ENCODE measurements around the gene TRAF2.

TRAF2 gene

DNA sequence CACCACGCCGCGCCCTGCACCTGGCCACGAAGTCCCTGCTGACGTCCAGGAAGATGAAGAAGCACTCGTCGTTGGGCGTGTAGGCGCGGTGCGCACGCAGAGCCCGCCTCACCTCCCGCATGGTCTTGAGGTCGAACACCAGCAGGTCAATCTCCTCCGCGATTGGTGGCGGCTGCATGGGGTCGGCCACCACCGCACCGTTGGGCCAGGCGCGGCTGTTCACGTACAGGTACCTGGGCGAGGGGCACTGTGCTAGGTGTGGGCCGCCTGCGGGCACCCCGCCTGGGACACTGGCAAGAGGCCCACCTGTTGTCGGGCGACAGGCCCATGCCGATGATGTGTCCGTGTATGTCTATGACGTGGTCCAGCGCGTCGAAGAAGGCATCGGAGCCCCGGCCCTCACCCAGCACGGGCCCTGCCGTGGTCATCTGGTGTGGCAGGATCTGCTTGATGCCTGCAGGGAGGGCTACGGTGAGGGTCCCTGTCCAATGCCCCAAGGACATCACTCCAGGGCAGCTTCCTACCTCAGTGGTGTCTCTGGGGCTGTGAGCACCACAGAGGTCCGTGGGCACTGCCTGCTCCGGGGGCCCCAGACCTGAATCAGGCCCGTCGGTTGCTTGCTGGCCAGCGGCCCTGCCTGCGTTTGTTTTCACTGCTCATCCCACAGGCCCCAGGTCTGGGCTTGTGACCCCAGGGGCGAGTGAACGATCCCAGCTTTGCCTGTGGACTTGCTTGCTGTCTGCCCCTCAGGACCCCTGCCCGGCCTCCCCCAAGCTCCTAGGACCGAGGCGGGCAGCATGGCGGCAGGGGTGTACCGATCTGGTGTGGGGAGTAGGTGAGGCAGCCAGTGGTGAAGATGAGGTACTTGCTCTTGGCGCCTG, 55.2 kb downstream of the TRAF2 start:
- DNase-seq = no peak

DNA sequence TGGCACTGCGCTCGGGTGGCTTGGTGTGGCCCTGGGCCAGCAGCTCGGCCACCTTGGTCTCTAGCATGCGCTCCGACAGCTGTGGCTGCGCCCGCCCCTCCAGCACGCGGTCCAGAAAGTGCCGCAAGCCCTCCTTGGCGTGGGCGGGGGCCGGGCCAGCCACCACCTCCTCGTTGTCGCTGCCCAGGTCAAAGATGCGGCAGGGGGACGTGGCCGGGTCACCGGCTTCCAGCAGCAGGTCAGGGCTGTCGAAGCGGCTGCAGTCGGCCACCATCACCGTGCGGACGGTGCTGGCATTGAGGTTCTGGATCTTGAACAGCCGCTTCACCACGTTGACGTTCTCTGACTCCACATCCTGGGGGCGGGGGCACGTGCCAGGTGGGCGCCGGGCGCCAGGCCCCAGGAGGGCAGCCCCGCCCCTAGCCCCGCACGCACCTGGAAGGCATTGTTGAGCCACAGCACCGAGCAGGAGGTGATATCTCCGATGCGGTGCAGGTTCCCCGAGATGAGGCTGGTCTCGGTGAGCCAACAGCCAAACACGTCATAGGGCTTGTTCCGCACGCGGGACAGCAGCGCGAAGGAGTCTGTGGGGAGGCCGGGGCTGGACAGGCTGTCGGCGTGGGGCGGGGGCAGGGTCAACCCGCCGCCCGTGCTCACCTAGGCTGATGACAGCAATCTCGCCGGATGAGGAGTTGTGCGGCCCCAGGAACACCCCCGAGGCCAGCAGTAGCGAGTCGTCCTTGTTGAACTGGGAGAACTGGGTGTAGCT, 56.0 kb downstream of the TRAF2 start:
- no peak for DNase-seq

DNA sequence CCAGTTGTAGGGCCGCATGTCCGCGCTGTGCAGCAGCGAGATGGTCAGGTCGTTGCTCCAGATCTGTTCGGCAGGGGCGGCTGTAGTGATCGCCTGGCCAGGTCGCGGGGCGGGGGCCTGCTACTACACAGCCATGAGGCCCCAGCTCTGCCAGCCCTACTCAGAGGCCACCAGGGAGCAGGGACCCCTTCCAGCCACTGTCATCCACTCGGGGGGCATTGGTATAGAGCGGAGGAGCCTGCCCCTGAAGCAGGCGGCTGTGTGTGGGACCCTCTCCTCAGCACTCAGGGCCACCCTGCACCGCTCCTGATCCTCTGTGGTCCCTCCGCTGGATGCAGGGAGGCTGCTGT, 56.5 kb downstream of the TRAF2 start:
- no peak for DNase-seq

DNA sequence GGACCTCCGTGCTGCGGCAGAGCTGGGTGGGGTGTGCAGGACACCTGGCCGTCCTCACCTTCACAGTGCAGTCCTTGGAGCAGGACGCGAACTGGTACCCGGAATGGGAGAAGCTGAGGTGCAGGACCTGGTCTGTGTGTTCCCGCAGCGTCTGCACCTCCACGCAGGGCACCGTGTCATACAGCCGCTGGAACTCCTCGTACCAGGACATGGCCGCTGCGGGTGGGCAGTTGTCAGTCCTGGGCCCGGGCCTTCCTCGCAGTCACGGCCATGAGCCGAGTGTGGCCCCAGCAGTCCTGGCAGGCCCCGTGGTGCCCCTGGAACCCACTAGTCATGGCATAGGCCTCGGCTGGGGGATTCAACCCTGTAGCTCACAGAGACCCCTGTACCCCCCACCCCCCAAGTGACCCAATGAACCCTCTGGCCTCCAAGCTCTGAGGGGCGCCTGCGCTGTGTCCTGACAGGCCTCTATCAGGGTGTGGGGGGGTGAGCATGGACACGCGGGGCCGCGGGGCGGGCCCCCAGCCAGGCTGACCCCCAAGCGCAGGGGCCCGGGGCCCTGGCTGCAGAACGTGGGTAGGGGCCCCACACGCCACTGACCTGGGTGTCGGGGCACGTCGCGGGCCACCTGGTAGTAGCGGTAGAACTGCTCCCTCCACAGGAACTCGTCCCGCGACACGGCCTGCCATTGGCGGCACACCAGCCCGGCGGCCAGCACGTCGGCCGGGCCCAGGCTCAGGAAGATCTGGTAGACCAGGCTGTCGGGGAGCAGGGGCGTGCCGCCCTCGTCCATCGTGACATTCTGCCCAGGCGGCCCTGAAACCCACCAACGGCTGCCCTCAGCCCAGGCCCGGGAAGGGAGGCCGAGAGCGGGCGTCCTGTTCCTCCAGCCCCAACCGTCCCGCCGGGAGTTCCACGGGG, 57.2 kb downstream of the TRAF2 start:
- DNase-seq = peak; percentile 35

DNA sequence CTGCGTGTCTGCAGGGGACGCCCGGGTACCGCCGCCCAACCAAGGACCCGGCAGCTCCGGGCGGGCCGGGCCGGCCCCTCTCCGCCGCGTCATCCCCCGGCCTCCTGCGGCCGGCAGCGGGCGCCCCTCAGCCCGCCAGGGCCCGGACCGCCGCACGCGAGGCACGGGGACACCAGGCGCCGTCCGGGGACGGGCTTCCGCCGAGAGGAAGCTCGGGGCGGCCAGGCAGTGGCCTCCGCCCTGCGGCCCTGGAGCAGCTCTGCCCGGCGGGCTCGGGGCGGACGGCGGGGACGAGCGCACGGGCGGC, 57.8 kb downstream of the TRAF2 start:
- no peak for DNase-seq

DNA sequence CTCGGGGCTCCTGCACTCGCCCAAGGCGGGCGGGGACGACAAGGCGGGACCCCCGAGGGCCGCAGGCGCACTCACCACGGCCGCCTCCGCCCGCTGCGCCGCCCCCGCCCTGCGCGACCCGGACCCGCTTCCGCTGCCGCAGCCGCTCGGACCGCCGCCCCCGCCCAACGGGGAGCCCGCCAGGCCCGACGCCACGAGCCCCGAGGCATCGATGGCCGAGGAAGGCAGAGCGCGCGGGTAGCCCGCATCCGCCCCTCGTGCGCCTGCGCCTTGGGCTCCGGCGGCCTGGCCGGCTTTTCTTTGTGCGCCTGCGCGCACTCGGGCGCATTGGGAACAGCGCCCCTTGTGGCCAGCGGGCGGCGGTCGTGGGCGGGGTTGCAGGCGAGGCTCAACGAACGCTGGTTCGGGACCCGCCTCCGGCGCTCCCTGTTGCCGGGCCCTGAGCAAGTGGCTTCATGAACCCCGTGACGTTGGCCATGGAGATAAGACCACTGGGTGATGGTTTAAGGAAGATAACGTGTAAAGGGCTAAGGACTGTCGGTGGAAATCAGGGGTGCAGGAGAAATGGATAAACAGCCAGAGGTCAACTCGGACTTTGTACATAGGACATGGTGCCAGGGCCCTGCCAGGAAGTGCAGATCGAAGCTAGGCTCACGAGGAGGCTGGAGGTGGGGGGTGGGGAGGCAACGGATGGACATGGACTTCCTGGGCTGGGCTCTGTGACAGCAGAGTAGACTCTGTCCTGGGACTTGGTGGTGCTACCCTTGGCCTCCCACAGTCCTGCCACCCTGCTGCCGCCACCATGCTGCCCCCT, 58.4 kb downstream of the TRAF2 start, which contains the start of the genes C8G and FBXW5:
TSS of gene C8G (plus strand) at position 725 of the 814 bp plus-strand sequence. CDS start at position 803, 78 bp downstream.
TSS of gene FBXW5 (minus strand) at position 220 of the 814 bp plus-strand sequence. CDS start 655 bp downstream, outside the sequence.
- peak; percentile 93 for DNase-seq

DNA sequence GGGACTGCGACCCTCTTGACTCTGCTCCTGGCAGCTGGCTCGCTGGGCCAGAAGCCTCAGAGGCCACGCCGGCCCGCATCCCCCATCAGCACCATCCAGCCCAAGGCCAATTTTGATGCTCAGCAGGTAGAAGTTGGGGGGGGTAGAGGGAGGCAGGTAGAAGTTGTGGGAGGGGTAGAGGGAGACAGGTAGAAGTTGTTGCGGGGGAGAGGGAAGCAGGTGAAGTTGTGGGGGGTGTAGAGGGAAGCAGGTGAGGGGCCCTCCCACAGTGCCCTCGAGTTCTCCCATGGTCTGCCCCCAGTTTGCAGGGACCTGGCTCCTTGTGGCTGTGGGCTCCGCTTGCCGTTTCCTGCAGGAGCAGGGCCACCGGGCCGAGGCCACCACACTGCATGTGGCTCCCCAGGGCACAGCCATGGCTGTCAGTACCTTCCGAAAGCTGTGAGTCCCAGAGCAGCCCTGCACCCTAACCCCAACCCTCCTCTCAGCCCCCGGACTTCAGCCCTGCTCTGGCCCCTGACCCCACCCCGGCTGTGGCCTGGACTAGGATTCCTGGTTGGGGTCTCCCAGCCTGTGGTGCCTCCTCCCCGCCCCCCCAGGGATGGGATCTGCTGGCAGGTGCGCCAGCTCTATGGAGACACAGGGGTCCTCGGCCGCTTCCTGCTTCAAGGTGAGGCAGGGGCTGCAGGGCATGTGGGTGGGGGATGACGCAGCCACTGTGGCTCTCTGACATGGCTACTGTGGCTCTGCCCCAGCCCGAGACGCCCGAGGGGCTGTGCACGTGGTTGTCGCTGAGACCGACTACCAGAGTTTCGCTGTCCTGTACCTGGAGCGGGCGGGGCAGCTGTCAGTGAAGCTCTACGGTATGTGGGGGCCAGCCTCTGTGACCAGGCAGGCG, 59.3 kb downstream of the TRAF2 start:
- DNase-seq = no peak

DNA sequence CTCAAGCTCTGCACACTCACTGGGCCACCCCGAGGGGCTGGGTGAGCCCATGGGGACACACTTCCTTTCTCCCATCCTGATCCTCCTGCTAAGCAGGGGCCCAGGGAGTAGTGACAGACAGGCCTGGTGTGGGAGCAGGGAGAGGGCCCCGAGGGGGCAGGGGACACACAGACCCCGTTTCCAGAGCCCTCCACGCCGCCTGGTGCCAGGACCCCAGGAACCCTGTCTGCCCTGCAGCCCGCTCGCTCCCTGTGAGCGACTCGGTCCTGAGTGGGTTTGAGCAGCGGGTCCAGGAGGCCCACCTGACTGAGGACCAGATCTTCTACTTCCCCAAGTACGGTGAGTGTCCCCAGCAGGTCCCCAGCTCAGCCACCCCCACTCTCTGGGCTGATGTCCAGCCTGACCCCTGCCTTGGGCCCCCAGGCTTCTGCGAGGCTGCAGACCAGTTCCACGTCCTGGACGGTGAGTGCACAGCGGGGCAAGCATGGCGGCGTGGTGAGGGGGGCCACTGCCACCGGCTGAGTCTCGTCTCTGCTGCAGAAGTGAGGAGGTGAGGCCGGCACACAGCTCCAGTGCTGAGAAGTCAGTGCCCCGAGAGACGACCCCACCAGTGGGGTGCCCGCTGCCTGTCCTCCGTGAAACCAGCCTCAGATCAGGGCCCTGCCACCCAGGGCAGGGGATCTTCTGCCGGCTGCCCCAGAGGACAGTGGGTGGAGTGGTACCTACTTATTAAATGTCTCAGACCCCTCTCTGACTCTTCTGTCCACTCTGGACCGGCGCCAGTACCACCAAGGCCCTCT, 60.1 kb downstream of the TRAF2 start:
- no peak for DNase-seq

DNA sequence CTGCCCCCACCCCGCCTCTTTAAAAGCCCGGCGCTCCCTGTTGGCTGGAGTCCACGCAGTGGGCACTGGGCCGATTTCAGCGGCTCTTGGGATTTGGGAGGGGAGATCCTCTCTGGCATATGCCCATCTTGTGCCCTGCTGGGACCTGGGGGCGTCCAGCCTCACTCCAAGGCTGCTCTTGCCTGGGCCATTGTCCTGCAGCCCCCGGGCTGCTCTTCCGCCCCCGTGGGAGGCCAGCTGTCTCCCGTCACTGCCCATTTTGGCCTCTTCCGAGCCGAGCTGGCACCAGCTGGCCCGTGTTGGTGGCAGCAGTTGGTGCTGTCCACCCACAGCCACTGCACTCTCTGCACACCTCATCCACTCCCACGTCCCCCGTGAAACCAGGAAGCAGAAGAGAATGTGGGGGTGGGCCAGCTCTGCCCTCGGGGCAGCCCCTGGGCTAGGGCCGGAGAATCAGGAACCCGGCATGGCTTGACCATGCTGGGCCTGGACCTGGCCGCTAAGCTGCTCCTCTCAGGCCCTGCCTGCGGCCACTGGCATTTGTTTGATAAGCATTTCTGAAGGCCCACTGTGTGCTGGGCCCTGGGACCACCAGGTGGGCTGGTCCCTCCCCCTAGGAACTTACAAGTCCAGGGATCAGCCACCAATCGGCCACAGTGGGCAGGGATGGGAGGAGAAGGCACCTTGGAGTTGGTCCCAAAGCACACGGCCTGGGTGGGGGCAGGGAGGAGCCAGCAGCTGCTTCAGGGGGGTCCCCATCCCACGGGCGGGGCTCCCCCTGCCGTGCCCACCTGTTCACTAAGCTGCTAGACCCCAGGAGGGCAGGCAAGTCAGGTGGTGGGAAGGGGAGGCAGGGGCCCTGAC, 60.9 kb downstream of the TRAF2 start:
- no peak for DNase-seq

DNA sequence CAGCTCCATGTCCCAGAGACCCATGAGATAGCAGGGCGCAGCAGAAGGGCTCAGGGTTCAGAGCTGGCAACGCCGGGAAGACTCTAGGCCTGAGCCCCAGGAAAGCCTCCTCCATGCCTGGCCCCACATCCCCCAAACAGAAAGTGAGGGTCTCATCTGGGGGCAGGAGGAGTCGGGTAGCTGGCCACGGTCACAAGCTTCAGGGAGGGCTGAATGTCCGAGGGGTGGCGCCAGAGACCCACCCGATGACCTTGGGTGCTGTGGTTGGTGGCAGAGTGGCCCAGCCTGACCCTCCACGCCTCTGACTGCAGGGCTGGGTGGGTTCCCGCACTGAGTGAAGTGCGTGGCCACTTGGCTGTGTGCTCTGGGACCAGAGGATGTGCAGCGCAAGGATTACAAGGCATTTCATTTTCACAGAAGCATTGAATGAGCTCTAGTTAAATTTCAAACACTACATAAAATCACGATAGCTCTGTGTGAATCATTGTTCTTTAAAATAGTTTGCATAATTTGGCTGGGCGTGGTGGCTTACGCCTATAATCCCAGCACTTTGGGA, 61.7 kb downstream of the TRAF2 start:
- DNase-seq = no peak

DNA sequence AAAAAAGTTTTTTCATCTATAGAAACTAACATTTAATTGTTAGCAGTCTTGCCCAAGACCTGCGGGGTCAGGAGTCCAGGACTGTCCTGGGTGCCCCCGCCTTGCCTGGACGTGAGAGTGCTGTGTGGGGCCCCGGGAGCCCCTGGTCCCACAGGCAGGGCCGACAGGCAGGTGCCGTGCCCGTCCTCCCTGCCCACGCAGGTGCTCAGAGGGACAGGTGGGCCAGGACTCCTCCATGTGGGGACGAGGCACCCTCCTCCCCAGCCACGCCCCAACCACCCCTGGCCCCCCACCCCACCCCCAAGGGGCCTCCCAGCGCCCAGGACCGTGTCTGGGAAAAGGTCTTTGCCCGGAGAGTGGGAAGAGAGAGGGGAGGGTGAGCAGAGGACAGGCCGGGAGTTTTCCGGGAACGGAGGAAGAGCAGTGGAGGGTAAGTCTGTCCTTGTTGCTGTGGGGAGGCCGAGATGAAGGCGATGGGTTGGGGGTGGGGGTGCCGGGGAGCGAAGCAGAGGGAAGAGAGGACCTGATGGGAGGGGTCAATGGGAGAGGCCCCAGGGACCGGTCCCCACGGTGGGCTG, 63.0 kb downstream of the TRAF2 start:
- DNase-seq = no peak

DNA sequence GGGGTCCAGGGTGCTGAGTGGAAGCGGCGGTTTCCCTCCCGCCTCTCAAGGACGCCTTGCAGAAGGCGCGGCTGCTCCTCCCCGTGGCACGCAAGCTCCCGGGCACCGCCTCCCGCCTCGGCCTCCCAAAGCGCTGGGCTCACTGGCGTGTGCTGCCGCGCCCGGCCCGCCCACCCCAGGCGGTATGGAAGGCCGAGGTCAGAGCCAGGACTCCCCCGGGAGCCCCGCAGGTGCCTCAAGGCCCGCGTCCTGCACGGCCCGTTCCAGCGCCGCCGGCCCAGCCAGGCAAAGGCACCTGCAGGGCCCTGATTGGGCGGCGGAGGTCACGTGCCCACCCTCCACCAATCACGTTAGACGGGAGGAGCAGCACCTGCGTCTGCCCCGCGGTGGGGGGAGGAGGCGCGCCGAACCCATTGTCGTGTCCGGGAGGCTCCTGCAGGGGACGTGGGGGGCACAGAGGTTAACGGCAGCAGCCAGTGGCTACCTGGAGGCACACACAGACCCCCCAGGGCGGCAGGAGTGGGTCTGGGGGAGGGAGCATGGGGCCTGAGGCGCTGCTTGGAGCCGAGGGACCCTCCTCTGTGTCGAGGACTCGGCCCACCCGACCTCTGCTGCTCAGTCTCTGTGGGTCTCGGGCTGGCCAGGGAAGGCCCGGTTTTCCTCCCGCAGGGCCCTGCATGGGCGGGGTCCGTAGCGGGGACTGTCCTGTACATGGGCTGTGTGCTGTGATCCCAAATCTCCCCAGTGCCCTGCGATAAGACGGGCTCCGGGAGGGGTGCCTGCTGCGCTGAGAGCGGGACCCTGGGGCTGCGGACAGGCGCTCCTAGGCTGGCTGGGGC, 63.7 kb downstream of the TRAF2 start:
- DNase-seq = peak; percentile 97

DNA sequence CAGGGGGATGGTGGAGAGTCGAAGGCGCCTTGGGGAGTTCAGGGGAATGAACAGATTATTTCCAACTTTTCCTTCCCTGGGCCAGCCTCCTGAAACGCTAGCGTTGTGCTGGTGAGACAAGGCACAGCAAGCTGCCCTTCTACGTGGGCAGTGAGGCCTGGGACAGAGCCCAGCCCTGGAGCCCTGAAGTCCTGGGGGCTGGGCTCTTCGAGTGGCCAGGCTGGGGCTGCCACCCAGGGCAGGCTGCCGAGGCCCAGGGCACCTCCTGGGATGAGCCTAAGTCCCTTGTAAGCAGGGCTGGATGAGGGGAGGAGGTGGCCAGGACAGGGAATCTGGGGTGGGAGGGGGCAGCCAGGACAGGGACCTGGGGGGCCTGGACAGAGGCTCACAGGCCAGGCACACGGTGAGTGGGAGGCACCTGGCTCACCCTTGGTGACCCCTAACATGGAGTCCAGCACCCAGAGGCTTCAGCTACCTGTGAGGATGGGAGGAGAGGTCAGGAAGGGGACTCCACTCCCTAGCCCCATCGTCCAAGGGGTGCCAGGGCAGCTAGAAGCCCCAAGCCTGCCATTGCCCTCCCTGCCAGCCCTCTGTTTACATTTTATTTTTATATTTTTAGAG, 64.5 kb downstream of the TRAF2 start:
- no peak for DNase-seq

DNA sequence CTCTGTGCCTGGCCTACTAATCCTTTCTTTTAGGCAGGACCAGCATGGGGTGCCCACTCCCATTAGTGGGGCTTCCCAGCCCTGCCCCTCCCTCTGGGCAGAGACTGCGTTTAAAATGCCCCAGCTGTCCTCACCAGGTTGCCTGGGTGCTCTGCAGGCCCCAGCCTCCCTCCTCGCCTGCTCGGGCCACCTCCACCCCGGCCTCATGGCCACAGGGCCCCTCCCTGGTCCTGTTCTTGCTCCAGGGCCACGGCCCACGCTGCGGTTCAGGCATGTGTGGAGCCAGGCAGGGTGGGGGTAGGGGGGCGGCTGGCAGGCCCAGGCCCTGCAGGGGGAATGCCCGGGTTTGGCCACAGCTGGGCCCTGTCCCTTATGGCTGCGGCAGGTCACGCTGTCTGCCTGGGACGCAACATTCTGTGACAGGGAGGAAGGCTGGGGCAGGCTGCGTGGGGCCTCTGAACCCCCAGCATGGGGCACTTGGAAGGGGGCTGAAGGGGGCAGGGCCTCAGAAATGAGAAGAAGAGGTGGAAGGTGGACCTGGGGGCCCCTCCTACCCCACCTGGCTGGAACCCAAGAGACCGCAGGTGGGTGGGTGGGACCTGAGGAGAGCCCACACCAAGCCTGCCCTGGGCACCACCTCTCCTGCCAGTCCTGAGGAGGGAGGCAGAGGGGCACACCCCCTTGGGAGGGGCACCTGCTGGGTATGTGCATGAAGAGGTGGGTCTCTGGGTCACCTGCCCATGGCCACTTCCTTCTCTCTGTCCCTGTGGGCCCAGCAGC, 65.4 kb downstream of the TRAF2 start, which contains the start of gene LCN12:
TSS of gene LCN12 (plus strand) at position 733 of the 780 bp plus-strand sequence. CDS start 55 bp downstream, outside the sequence.
- no peak for DNase-seq

DNA sequence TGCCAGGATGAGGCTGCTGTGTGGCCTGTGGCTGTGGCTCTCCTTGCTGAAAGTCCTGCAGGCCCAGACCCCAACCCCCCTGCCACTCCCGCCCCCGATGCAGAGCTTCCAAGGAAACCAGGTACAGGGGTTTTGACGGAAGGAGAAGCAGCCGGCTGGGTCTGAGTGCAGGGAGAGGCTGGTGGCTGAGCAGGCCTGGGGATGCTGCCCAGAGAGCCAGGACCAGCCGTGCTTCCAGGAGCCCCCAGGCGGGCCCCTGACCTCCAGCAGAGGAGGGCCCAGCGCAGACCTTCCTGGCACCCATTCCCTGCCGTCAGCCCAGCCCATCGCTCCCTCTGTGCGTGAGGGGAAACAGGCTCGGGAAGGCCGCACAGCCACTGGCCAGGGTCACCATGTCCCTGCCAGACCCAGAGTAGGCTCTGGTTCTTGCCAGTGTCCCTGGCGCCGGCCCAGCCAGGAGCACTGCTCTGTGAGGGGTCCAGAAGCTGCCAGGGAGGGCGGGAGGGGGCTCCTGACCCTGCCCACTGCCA, 66.1 kb downstream of the TRAF2 start:
- DNase-seq = no peak
